ENCODE results near the gene MN1. TPM values are rescaled to one million over a fixed set of nuclear protein-coding genes. Genes with fewer than 3 reads are reported as not detected.

MN1 gene
- total and polyA plus RNA-seq, 2 donors (not counting 1 experiment from before 2014, with no cell fraction given), result 2.8 to 7.4 TPM

GRCh38 chr22:27793576-27793975 is 8.0 kb downstream of the MN1 start:
- no peak for TF ChIP-seq EZH2 (IDR thresholded peaks at IDR 0.05; ENCODE audit: low read length, missing control alignments)
- TF ChIP-seq CTCF (conservative IDR thresholded peaks at IDR 0.05 in 1 of 2, IDR thresholded peaks at IDR 0.05 in 1 of 2; ENCODE audit: low read depth in 1 of 2, low read length in 2 of 2), result no peak
- peaks cover 2% of the 10 kb centered on the region for H3K27me3 ChIP-seq (ENCODE audit: control insufficient read depth, insufficient read depth, low read length)
- no peak overlapping the region for H3K9ac ChIP-seq (ENCODE audit: insufficient read depth, low read length)
- no peaks in the 10 kb centered on the region for H3K79me2 ChIP-seq (ENCODE audit: control insufficient read depth, insufficient read depth, low read length)
- no peak overlapping the region for H3K4me2 ChIP-seq (ENCODE audit: extremely low read depth, insufficient read depth, low read length)
- H3K36me3 ChIP-seq (ENCODE audit: control insufficient read depth, insufficient read depth, low read length), result no peaks in the 10 kb centered on the region
- H3K9me3 ChIP-seq (ENCODE audit: control insufficient read depth, insufficient read depth, low read depth, low read length), result no peaks in the 10 kb centered on the region
- no peaks in the 10 kb centered on the region for H4K20me1 ChIP-seq (ENCODE audit: control insufficient read depth, extremely low read depth, insufficient read depth, low read length)
- no peaks in the 10 kb centered on the region for H3K4me1 ChIP-seq (ENCODE audit: control insufficient read depth, extremely low read depth, insufficient read depth, low read length)
- no peak overlapping the region for H3K4me3 ChIP-seq (replicated peaks in 1 of 4; ENCODE audit: control extremely low read depth in 1 of 4, insufficient read depth in 1 of 4, low read depth in 3 of 4, low read length in 4 of 4)
- H3K27ac ChIP-seq (ENCODE audit: insufficient read depth, low read length), result no peak overlapping the region
- DNase-seq (ENCODE audit: low read depth in 2 of 2), result no peak
- H2AFZ ChIP-seq (ENCODE audit: low read length), result no peak overlapping the region

- Histone ChIP-seq H4K20me1 (ENCODE audit: control insufficient read depth, extremely low read depth, insufficient read depth, low read length) (no peaks in the 10 kb centered on the region), H3K4me1 (ENCODE audit: control insufficient read depth, extremely low read depth, insufficient read depth, low read length) (no peaks in the 10 kb centered on the region), H3K4me2 (ENCODE audit: extremely low read depth, insufficient read depth, low read length) (no peak overlapping the region), H3K27me3 (ENCODE audit: control insufficient read depth, insufficient read depth, low read length) (peaks cover 2% of the 10 kb centered on the region), H3K36me3 (ENCODE audit: control insufficient read depth, insufficient read depth, low read length) (no peaks in the 10 kb centered on the region), H2AFZ (ENCODE audit: low read length) (no peak overlapping the region), H3K27ac (ENCODE audit: insufficient read depth, low read length) (no peak overlapping the region), H3K9me3 (ENCODE audit: control insufficient read depth, insufficient read depth, low read depth, low read length) (no peaks in the 10 kb centered on the region), H3K9ac (ENCODE audit: insufficient read depth, low read length) (no peak overlapping the region), H3K4me3 (replicated peaks in 1 of 4; ENCODE audit: control extremely low read depth in 1 of 4, insufficient read depth in 1 of 4, low read depth in 3 of 4, low read length in 4 of 4) (no peak overlapping the region), H3K79me2 (ENCODE audit: control insufficient read depth, insufficient read depth, low read length) (no peaks in the 10 kb centered on the region)
- DNase-seq (ENCODE audit: low read depth in 2 of 2), result no peak
- TF ChIP-seq CTCF (conservative IDR thresholded peaks at IDR 0.05 in 1 of 2, IDR thresholded peaks at IDR 0.05 in 1 of 2; ENCODE audit: low read depth in 1 of 2, low read length in 2 of 2), result no peak
- TF ChIP-seq EZH2 (IDR thresholded peaks at IDR 0.05; ENCODE audit: low read length, missing control alignments), result no peak
Observed at GRCh38 chr22:27792452-27793161, 8.9 kb downstream of the MN1 start.

GRCh38 chr22:27791859-27792241 is 9.7 kb downstream of the MN1 start:
- H3K9ac ChIP-seq (ENCODE audit: insufficient read depth, low read length), result no peak overlapping the region
- H3K79me2 ChIP-seq (ENCODE audit: control insufficient read depth, insufficient read depth, low read length), result no peaks in the 10 kb centered on the region
- no peak overlapping the region for H3K4me3 ChIP-seq (replicated peaks in 1 of 4; ENCODE audit: control extremely low read depth in 1 of 4, insufficient read depth in 1 of 4, low read depth in 3 of 4, low read length in 4 of 4)
- H4K20me1 ChIP-seq (ENCODE audit: control insufficient read depth, extremely low read depth, insufficient read depth, low read length), result no peaks in the 10 kb centered on the region
- H3K4me1 ChIP-seq (ENCODE audit: control insufficient read depth, extremely low read depth, insufficient read depth, low read length), result no peaks in the 10 kb centered on the region
- no peaks in the 10 kb centered on the region for H3K36me3 ChIP-seq (ENCODE audit: control insufficient read depth, insufficient read depth, low read length)
- H3K27me3 ChIP-seq (ENCODE audit: control insufficient read depth, insufficient read depth, low read length), result peaks cover 2% of the 10 kb centered on the region
- TF ChIP-seq EZH2 (IDR thresholded peaks at IDR 0.05; ENCODE audit: low read length, missing control alignments) (no peak), CTCF (conservative IDR thresholded peaks at IDR 0.05 in 1 of 2, IDR thresholded peaks at IDR 0.05 in 1 of 2; ENCODE audit: low read depth in 1 of 2, low read length in 2 of 2) (no peak)
- H3K9me3 ChIP-seq (ENCODE audit: control insufficient read depth, insufficient read depth, low read depth, low read length), result no peaks in the 10 kb centered on the region
- no peak overlapping the region for H3K27ac ChIP-seq (ENCODE audit: insufficient read depth, low read length)
- no peak overlapping the region for H3K4me2 ChIP-seq (ENCODE audit: extremely low read depth, insufficient read depth, low read length)
- no peak for DNase-seq (ENCODE audit: low read depth in 2 of 2)
- H2AFZ ChIP-seq (ENCODE audit: low read length), result no peak overlapping the region
